Neural cell (in vitro differentiated cells): ENCODE data around the gene COMMD8. TPM values are rescaled to one million over a fixed set of nuclear protein-coding genes. Genes with fewer than 3 reads are reported as not detected.

Experiments used
- H2AFZ ChIP-seq: fragments of 200-600, 300-800 bp; sonication (generic), shearing (Covaris generic); 2 replicates; pipeline ENCODE4 v1.6.0; 2014; ENCODE audit warnings: low read depth, mild to moderate bottlenecking, antibody characterized with exemption, low read length, moderate library complexity
- H3F3A ChIP-seq: fragments of 200-600 bp; shearing (Covaris generic); 2 replicates; pipeline ENCODE4 v1.6.1; 2016; ENCODE audit warnings: mild to moderate bottlenecking, moderate library complexity, mixed read lengths, antibody characterized with exemption, low read length; ENCODE audit not compliant: insufficient read depth, poor library complexity, severe bottlenecking
- H3K27ac ChIP-seq: fragments of 200-600, 300-800 bp; sonication (generic), shearing (Covaris generic); 2 replicates; pipeline ENCODE4 v1.5.1; 2014; ENCODE audit warnings: mild to moderate bottlenecking, low read length, moderate library complexity
- H3K27me3 ChIP-seq: fragments of 300-800, 200-600 bp; sonication (generic), shearing (Covaris generic); 2 replicates; pipeline ENCODE4 v1.6.0; 2014; ENCODE audit warnings: mild to moderate bottlenecking, low read depth, low read length, moderate library complexity; ENCODE audit not compliant: insufficient read depth
- H3K36me3 ChIP-seq: fragments of 300-800, 200-600 bp; sonication (generic), shearing (Covaris generic); 2 replicates; pipeline ENCODE4 v1.5.1; 2014; ENCODE audit warnings: mild to moderate bottlenecking, antibody characterized with exemption, low read length, moderate library complexity; ENCODE audit not compliant: insufficient read depth
- H3K4me2 ChIP-seq: fragments of 300-800, 200-600 bp; sonication (generic), shearing (Covaris generic); 2 replicates; pipeline ENCODE4 v1.6.0; 2014; ENCODE audit warnings: mild to moderate bottlenecking, low read length
- H3K4me3 ChIP-seq: fragments of 300-800, 200-600 bp; sonication (generic), shearing (Covaris generic); 2 replicates; pipeline ENCODE4 v1.5.1; 2014; ENCODE audit warnings: mild to moderate bottlenecking, low read length, moderate library complexity
- H3K79me2 ChIP-seq: fragments of 200-600 bp; shearing (Covaris generic); replicated peaks from 2 replicates; pipeline ENCODE4 v1.6.0; 2014; ENCODE audit warnings: mild to moderate bottlenecking, low read length, moderate library complexity; ENCODE audit not compliant: insufficient read depth
- H3K9ac ChIP-seq: fragments of 300-800, 200-600 bp; sonication (generic), shearing (Covaris generic); 2 replicates; pipeline ENCODE4 v1.6.1; 2016; ENCODE audit warnings: mild to moderate bottlenecking, low read length, mixed read lengths
- H3K9me2 ChIP-seq: fragments of 200-600 bp; shearing (Covaris generic); 2 replicates; pipeline ENCODE4 v1.6.1; 2016; ENCODE audit warnings: mild to moderate bottlenecking, low read length, mixed read lengths; ENCODE audit not compliant: insufficient read depth
- H3K9me3 ChIP-seq: fragments of 200-600, 300-800 bp; sonication (generic), shearing (Covaris generic); 2 replicates; pipeline ENCODE4 v1.6.1; 2016; ENCODE audit warnings: mild to moderate bottlenecking, mixed run types, low read length, moderate library complexity, mixed read lengths
- H4K20me1 ChIP-seq: fragments of 200-600 bp; shearing (Covaris generic); 2 replicates; pipeline ENCODE4 v1.6.1; 2016; ENCODE audit warnings: mild to moderate bottlenecking, mixed run types; ENCODE audit not compliant: insufficient read depth
- CTCF ChIP-seq: fragments of 450-650 bp; IDR thresholded peaks from 2 replicates; pipeline ENCODE4 v1.5.1; 2014; ENCODE audit warnings: antibody characterized with exemption, mild to moderate bottlenecking, moderate library complexity; ENCODE audit not compliant: poor library complexity, severe bottlenecking
- EP300 ChIP-seq: fragments of 450-650 bp; conservative IDR thresholded peaks from 2 replicates; pipeline ENCODE4 v1.6.1; 2014; ENCODE audit warnings: antibody characterized with exemption, mild to moderate bottlenecking, moderate library complexity; ENCODE audit not compliant: poor library complexity, severe bottlenecking
- EZH2 ChIP-seq: fragments of 200-600, 300-800 bp; shearing (Covaris generic), sonication (generic); IDR thresholded peaks from 2 replicates; pipeline ENCODE4 v1.6.1; 2014; ENCODE audit warnings: antibody characterized with exemption, low read length, borderline replicate concordance, mild to moderate bottlenecking; ENCODE audit not compliant: insufficient read depth, poor library complexity, severe bottlenecking
- MXI1 ChIP-seq: fragments of 450-650 bp; conservative IDR thresholded peaks from 2 replicates; pipeline ENCODE4 v1.6.1; 2014; ENCODE audit warnings: antibody characterized with exemption, mild to moderate bottlenecking; ENCODE audit not compliant: poor library complexity, severe bottlenecking
- POLR2AphosphoS5 ChIP-seq: IDR thresholded peaks from 2 replicates; pipeline ENCODE4 v1.6.1; 2012
- RAD21 ChIP-seq: fragments of 450-650 bp; conservative IDR thresholded peaks from 2 replicates; pipeline ENCODE4 v1.6.1; 2014; ENCODE audit warnings: antibody characterized with exemption, mild to moderate bottlenecking, moderate library complexity
- REST ChIP-seq: IDR thresholded peaks from 2 replicates; pipeline ENCODE4 v1.6.1; 2012; ENCODE audit warnings: borderline replicate concordance
- SMC3 ChIP-seq: fragments of 450-650 bp; conservative IDR thresholded peaks from 2 replicates; pipeline ENCODE4 v1.6.1; 2014; ENCODE audit warnings: antibody characterized with exemption, mild to moderate bottlenecking, moderate library complexity; ENCODE audit not compliant: poor library complexity
- TAF1 ChIP-seq: IDR thresholded peaks from 2 replicates; pipeline ENCODE4 v1.6.1; 2012; ENCODE audit warnings: low read depth
- polyA plus RNA-seq: library from polyadenylated mRNA; depleted of rRNA; stranded (reverse); fragments of >200 nt; gene quantifications from 2 replicates; pipeline ENCODE4 v1.2.3, GENCODE V29; 2014

Gene COMMD8
- polyA plus RNA-seq, 1 donor from 2014 or later = 29.6 TPM

- H3K9me2 ChIP-seq = no peaks in the 10 kb centered on the region
- no peaks in the 10 kb centered on the region for H4K20me1 ChIP-seq
- H3K27ac ChIP-seq = no peak overlapping the region
- no peak overlapping the region for H3K4me3 ChIP-seq
- no peaks in the 10 kb centered on the region for H3K36me3 ChIP-seq
- TF ChIP-seq RAD21 = no peak
- no peak for TF ChIP-seq TAF1
- no peak for TF ChIP-seq EZH2
- TF ChIP-seq POLR2AphosphoS5 = no peak
- no peak for TF ChIP-seq CTCF
- no peak for TF ChIP-seq SMC3
- TF ChIP-seq MXI1 = no peak
- no peak for TF ChIP-seq REST
- TF ChIP-seq EP300 = no peak
- no peak overlapping the region for H2AFZ ChIP-seq
- no peaks in the 10 kb centered on the region for H3F3A ChIP-seq
- H3K9me3 ChIP-seq = no peaks in the 10 kb centered on the region
- H3K4me2 ChIP-seq = no peak overlapping the region
- H3K9ac ChIP-seq = no peak overlapping the region
- no peaks in the 10 kb centered on the region for H3K79me2 ChIP-seq
- no peaks in the 10 kb centered on the region for H3K27me3 ChIP-seq
Observed at GRCh38 chr4:47493238-47494123, 30.0 kb upstream of the COMMD8 start.

GRCh38 chr4:47490550-47490949, 27.0 kb upstream of the COMMD8 start:
- H3K79me2 ChIP-seq = no peaks in the 10 kb centered on the region
- H3K27ac ChIP-seq = no peak overlapping the region
- H3K4me3 ChIP-seq = no peak overlapping the region
- TF ChIP-seq CTCF = no peak
- no peak for TF ChIP-seq TAF1
- TF ChIP-seq EP300 = no peak
- TF ChIP-seq RAD21 = no peak
- no peak for TF ChIP-seq POLR2AphosphoS5
- no peak for TF ChIP-seq REST
- no peak for TF ChIP-seq SMC3
- TF ChIP-seq EZH2 = no peak
- TF ChIP-seq MXI1 = no peak
- H2AFZ ChIP-seq = no peak overlapping the region
- H3K9me3 ChIP-seq = no peaks in the 10 kb centered on the region
- no peaks in the 10 kb centered on the region for H3F3A ChIP-seq
- H3K9me2 ChIP-seq = no peaks in the 10 kb centered on the region
- no peak overlapping the region for H3K4me2 ChIP-seq
- H3K27me3 ChIP-seq = no peaks in the 10 kb centered on the region
- H4K20me1 ChIP-seq = no peaks in the 10 kb centered on the region
- H3K36me3 ChIP-seq = no peaks in the 10 kb centered on the region
- H3K9ac ChIP-seq = no peak overlapping the region
